Glomerular endothelial cell (primary cell): ENCODE results near the gene ANKRD6. TPM values are rescaled to one million over a fixed set of nuclear protein-coding genes. Genes with fewer than 3 reads are reported as not detected.

Source experiments
- DNase-seq: peaks from one replicate; pipeline ENCODE4 v3.0.0-alpha.2; 2011; ENCODE audit warnings: low read depth, low spot score; ENCODE audit errors: extremely low read depth
- total RNA-seq: library from RNA; depleted of rRNA; stranded (reverse); fragments of >200 nt; gene quantifications from 2 replicates; pipeline ENCODE4 v1.2.3, GENCODE V29; 2015

ANKRD6 gene
- total RNA-seq, 1 donor from 2014 or later = 18.5 TPM

DNA sequence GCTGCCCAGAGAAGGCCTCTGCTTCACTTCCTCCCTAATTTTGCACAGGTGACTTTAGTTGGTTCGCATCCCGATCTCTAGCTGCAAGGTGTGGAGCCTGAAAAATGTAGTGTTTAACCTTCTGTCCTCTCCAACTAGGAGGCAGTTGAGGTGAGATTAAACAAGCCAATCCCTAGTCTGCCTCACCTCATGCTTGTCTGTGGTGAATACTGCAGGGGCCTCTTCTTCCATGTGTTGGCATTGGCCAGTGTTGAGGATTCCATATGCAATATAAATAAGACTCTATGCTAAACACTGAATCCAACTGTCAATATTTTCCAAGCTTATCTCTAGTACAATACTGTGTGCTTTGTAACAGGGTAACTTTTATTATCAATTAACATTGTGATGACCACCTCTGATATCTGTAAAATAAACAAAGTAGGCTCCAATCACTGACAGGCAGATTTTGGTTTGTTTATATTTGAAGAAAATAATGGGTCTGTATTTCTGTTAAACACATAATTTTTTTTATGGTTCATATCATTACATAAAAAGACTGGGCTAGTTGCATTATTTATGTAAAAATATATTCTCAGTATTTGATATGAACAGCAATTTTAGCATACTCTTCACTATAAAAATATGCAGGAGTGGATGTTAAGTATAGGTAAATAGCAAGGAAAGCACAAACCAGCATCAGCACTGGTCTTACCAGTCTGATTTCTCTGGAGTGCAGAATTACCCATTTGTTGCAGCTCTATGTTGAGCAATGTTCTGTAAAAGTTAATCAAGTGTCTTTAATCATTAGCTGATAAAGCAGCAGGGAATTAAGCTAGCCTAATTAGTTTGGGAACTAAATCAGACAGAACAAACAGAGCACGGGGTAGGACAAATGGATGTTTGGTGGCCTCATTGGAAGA is 74.0 kb downstream of the ANKRD6 start:
- DNase-seq = no peak

- DNase-seq = no peak
These were observed 76.0 kb downstream of the ANKRD6 start for GRCh38 chr6:89508755-89509563.

DNA sequence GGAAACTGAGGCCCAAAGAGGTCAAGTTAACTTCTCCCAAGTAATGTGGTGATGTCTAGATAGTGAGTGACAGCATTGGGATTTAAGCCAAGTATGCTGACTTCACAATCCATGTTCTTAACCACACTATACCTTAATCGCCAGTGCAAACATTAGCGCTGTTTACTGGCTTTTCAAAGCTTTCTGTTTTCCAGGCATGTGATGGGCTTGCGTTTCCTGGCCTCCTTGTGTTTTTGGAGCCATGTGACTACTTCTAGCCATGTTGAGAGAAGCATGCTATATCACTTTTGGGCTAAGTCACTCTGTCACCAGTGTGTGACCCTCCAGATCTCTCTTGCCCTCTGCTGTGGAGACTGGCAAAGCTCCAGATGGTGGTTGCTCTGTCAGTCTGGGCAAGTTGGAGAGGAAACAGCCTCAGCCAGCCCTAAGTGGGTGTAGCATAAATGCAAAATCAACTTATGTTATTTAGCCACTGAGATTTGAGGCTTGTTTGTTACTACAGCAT is 76.9 kb downstream of the ANKRD6 start:
- no peak for DNase-seq

- no peak for DNase-seq
These were observed 77.4 kb downstream of the ANKRD6 start for GRCh38 chr6:89510393-89510792.

DNA sequence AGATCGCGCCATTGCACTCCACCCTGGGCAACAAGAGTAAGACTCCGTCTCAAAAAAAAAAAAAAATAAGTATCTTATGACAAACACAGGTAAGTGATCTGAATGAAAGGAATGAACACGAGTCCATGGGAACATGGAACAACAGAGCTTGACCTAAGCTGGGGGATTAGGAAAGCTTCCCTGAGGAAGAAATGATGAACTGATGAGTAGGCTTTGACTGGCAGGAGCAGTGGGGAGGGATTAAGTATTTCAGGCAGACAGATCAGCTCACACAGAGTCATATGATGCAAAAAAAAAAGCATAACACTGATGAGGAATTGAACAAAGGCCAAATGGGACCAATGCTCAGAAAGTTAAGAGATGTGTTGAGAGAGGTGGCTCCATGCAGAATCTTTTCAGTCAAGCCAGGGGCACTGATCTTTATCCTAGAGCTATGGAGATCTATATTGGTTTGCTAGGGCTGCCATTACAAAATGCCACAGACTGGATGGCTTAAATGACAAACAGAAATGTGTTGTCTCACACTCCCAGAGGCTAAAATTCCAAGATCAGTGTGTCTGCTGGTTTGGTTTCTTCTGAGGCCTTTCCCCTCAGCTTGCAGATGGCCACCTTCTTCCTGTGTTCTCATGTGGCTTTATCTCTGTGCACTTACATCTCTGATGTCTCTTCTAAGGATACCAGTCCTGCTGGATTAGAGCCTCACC is 85.6 kb downstream of the ANKRD6 start:
- DNase-seq = no peak

GRCh38 chr6:89520736-89521135 is 87.8 kb downstream of the ANKRD6 start:
- DNase-seq = no peak

- DNase-seq = no peak
These were observed 89.8 kb downstream of the ANKRD6 start for GRCh38 chr6:89522778-89523177.

DNA sequence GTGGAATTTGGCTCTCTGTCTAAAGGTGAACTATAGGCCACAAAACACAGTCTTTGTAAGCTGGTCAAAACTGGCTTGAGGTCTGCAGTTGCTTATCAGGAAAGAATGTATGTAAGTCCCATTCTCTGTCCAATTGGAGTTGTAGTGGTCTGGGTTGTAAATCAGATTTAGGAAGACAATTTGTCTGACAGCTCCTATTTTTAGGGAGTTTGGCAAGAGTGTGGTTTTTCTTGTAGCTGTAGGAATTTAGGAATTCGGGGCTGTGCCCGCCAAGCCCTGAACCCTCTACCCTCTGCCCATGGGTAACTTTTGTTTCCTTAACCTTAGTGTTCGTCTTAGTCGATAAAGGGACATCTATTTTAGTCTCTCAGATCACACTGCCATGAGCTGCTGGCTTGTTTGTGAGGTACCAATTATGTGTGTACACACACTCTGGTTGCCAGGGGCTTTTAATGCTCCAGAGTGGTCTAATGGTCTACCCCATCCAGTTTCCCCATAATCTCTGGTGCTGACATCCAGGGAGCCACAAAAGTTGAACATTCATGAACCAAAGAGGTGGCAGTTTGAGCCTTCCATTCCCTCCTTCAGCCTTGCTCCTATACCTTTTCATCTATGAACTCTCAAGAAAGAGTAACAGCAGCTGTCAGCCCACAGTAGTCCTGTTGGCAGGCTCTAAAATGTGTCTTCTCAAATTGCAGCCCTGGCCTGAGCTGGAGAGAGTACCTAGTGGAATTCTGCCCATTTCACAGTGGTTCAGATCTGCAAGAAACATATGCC is 93.0 kb downstream of the ANKRD6 start:
- no peak for DNase-seq

DNA sequence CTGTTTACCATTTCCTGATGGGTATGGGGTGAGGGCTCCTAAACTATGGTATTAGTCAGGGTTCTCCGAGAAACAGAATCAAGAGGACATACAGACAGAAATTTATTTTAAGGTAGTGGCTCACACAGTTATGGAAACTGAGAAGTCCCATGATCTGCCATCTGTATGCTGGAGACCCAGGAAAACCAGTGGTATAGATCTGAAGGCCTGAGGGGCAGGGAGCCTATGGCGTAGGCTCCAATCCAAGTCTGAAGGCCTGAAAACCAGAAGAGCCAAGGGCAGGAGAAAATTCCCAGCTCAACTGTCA is 93.6 kb downstream of the ANKRD6 start:
- DNase-seq = no peak

DNA sequence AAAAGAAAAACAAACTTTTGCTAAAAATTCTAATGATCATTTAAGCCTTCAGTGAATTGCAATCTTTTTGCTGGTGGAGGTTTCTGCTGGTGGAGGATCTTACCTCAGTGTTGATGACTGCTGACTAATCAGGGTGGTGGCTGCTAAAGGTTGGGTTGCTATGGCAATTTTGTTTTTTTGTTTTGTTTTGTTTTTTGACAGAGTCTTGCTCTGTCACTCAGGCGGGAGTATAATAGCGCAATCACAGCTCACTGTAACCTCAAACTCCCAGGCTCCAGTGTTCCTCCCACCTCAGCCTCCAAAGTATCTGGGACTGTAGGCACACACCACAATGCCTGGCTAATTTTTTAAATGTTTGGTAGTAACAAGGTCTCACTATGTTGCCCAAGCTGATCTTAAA is 94.7 kb downstream of the ANKRD6 start:
- DNase-seq = no peak

- no peak for DNase-seq
These were observed 95.9 kb downstream of the ANKRD6 start for GRCh38 chr6:89528866-89529265.

DNA sequence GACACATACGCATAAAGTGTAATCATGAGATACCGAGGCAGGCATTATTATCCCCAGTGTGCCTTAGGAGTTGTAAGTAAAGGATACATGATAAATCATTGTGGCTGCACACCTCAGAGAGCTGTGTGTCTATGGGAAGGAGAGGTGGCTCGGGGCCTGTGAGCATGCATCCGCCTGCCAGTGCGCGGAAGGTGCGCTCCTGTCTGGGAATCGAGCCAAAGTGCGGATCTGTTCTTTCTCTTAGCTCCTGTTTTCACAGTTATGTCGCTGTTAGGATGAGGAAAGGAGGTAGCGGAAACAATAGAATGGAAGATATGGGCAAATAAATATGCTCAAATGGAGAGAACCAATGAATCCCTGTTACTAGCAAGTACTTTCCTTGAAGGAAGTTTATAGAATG is 98.0 kb downstream of the ANKRD6 start:
- DNase-seq = no peak

GRCh38 chr6:89536231-89536630 is 103.3 kb downstream of the ANKRD6 start:
- no peak for DNase-seq

GRCh38 chr6:89539779-89540178 is 106.8 kb downstream of the ANKRD6 start:
- DNase-seq = no peak

DNA sequence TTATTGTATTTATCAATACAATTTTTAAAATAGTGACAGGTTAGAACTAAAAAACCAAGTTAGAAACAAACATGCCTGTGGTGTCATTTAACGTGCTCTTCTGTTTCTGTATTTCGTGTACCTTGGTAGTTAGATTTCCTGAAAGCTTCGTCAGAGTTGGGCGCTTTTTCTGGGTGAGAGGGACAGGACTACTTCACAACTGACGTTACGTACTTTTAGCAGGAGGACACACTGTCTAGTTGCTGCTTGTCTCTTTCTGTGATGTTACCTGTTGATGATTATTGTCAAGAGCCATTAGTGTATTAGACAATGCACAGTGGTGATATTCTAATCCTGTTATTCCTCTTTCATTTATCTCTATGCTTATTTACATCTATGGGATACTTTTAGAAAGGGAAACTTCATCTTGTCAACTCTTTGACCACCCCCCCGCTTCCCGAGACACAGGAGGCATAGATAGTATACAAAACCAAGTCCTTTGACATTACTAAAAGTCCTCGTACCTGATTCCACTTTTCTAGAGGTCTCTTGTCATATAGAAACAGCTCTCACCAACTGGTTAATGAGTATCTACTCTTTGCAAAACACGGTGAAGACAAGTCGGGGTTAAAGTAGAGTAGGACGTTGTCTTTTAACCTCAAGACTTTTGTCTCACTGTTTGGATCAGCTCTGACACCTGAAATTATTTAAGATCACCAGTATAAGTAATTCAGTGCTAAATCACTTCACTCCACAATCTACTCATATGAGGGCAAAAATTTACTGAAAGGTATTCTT is 109.3 kb downstream of the ANKRD6 start:
- DNase-seq = no peak

GRCh38 chr6:89542866-89543265 is 109.9 kb downstream of the ANKRD6 start:
- no peak for DNase-seq

DNA sequence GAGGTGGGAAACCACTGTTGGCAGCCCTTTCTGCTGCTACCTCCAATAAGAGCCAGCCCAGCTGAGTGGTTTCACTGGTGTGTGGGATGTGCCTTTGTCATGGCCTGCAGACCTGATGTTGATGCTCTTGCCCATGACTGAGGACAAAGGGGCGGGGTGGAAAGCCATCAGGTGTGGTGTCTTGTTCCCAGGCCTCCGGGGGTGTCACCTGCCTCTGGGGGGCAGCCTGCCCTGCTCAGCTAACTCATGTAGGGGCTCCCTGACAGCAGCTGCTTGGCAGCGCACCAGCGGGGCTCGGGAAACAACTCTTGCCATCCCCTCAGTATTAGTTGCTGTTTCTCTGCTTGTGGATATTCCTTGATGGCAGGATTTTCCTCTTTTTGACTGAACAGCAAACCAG is 114.3 kb downstream of the ANKRD6 start:
- no peak for DNase-seq

- no peak for DNase-seq
These were observed 120.5 kb downstream of the ANKRD6 start for GRCh38 chr6:89553431-89553830.

- DNase-seq = no peak
These were observed 121.2 kb downstream of the ANKRD6 start for GRCh38 chr6:89554106-89554505.

DNA sequence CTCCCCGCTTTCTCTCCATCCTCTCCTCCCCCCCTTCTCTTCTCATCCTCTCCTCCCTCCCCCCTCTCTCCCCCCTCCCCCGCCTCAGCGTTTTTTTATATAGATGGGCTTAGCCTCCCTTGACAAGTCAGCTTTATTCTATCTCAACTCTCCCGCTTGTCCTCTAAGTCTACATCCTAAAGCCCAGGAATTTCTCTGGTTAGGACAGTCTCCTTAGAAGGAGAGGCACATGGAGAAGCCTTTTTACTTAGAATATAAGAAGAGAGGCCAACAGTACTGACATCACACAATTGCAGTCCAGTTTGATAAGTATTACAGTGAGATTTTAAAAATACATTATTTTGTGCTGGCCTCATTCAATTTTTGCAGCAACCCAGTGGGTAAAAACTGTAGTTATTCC is 122.1 kb downstream of the ANKRD6 start:
- no peak for DNase-seq
